Trophoblast cell (in vitro differentiated cells and primary cell): ENCODE results near the gene HEATR1.

ENCODE experiments used
- DNase-seq, 2 donors: peaks; one replicate each; pipeline ENCODE4 v3.0.0-alpha.2; 2016
- H2AFZ ChIP-seq: 2 replicates; pipeline ENCODE4 v1.6.1; 2013; ENCODE audit warnings: low read length, moderate library complexity, mild to moderate bottlenecking; ENCODE audit not compliant: insufficient read depth, poor library complexity
- H2AK5ac ChIP-seq: 2 replicates; pipeline ENCODE4 v1.6.1; 2013; ENCODE audit warnings: mild to moderate bottlenecking, low read length
- H2BK120ac ChIP-seq: 2 replicates; pipeline ENCODE4 v1.6.1; 2013; ENCODE audit warnings: low read length, mild to moderate bottlenecking, moderate library complexity; ENCODE audit not compliant: insufficient read depth, poor library complexity
- H2BK12ac ChIP-seq: 2 replicates; pipeline ENCODE4 v1.6.1; 2013; ENCODE audit warnings: mild to moderate bottlenecking, low read length, moderate library complexity
- H2BK5ac ChIP-seq: 2 replicates; pipeline ENCODE4 v1.6.1; 2013; ENCODE audit warnings: low read length, low read depth, moderate library complexity, mild to moderate bottlenecking; ENCODE audit not compliant: poor library complexity
- H3K14ac ChIP-seq: 2 replicates; pipeline ENCODE4 v1.6.1; 2013; ENCODE audit warnings: mild to moderate bottlenecking, low read length
- H3K18ac ChIP-seq: 2 replicates; pipeline ENCODE4 v1.6.1; 2013; ENCODE audit warnings: mild to moderate bottlenecking, low read length
- H3K23ac ChIP-seq: 2 replicates; pipeline ENCODE4 v1.6.1; 2013; ENCODE audit warnings: low read length
- H3K27ac ChIP-seq: 2 replicates; pipeline ENCODE4 v1.5.1; 2013; ENCODE audit warnings: low read depth, mild to moderate bottlenecking, inconsistent platforms, low read length, moderate library complexity
- H3K27me3 ChIP-seq: 2 replicates; pipeline ENCODE4 v1.6.1; 2013; ENCODE audit warnings: inconsistent platforms, mild to moderate bottlenecking, low read length, moderate library complexity; ENCODE audit not compliant: insufficient read depth
- H3K36me3 ChIP-seq, 2 experiments: 1 replicate in 1 of 2; 2 replicates in 1 of 2; pipeline ENCODE4 v1.6.1; 2013; ENCODE audit warnings: low read length in 2 of 2, mild to moderate bottlenecking in 2 of 2, moderate library complexity in 1 of 2; ENCODE audit not compliant: insufficient read depth in 2 of 2, control insufficient read depth in 1 of 2
- H3K4ac ChIP-seq: 2 replicates; pipeline ENCODE4 v1.6.1; 2013; ENCODE audit warnings: low read depth, mild to moderate bottlenecking, low read length, moderate library complexity
- H3K4me1 ChIP-seq, 2 experiments: 1 replicate in 1 of 2; 2 replicates in 1 of 2; pipeline ENCODE4 v1.6.1; 2013; ENCODE audit warnings: low read length in 2 of 2, mild to moderate bottlenecking in 2 of 2, moderate library complexity in 1 of 2; ENCODE audit not compliant: insufficient read depth in 2 of 2, control insufficient read depth in 1 of 2
- H3K4me2 ChIP-seq: 2 replicates; pipeline ENCODE4 v1.6.1; 2013; ENCODE audit warnings: inconsistent platforms, mild to moderate bottlenecking, low read length, moderate library complexity
- H3K4me3 ChIP-seq: 2 replicates; pipeline ENCODE4 v1.5.1; 2013; ENCODE audit warnings: mild to moderate bottlenecking, low read depth, low read length, inconsistent platforms
- H3K79me1 ChIP-seq: one replicate; pipeline ENCODE4 v1.6.1; 2013; ENCODE audit warnings: low read length
- H3K79me2 ChIP-seq: 2 replicates; pipeline ENCODE4 v1.6.1; 2013; ENCODE audit warnings: low read length, mild to moderate bottlenecking; ENCODE audit not compliant: control insufficient read depth, insufficient read depth, poor library complexity
- H3K9ac ChIP-seq: 2 replicates; pipeline ENCODE4 v1.6.1; 2013; ENCODE audit warnings: mild to moderate bottlenecking, low read length
- H3K9me3 ChIP-seq: 2 replicates; pipeline ENCODE4 v1.6.1; 2013; ENCODE audit warnings: low read depth, mild to moderate bottlenecking, control low read depth, inconsistent platforms, low read length; ENCODE audit not compliant: insufficient read depth
- H4K12ac ChIP-seq: 2 replicates; pipeline ENCODE4 v1.6.1; 2013; ENCODE audit warnings: low read depth, mild to moderate bottlenecking, low read length, moderate library complexity
- H4K8ac ChIP-seq: 2 replicates; pipeline ENCODE4 v1.6.1; 2013; ENCODE audit warnings: low read depth, mild to moderate bottlenecking, low read length, moderate library complexity
- H4K91ac ChIP-seq: one replicate; pipeline ENCODE4 v1.6.1; 2013; ENCODE audit warnings: low read depth, mild to moderate bottlenecking, low read length, moderate library complexity
- WGBS: extraction: QIAGEN DNeasy Blood & Tissue Kit; methylation state at CpG from one replicate; pipeline ENCODE4 v1.1.7; 2013; ENCODE audit warnings: missing lambda C conversion rate; ENCODE audit not compliant: insufficient read length, insufficient coverage; ENCODE audit errors: extremely low coverage; 5-methylcytosine and 5-hydroxymethylcytosine counted together

HEATR1 gene

DNA sequence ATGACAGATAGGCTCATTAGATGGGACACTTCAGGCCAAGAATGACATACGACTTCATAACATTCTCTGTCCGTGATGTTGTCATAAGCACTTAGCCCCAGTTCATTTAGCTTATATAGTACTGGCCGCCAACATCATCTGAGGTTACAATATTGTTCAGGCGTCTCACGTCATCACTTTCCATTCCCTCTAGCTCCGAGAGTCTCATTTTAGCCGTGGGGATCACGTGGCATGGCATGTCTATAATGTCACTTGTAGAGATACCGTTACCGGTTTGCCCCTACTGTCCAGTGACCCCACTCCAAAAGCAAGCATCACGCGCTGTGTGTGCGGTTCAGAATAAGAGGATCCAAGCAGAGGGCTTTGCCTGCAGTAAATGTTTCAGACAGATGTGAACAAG is 34.6 kb upstream of the HEATR1 start:
- Histone ChIP-seq H3K4me1 (no peaks in the 10 kb centered on the region), H3K4me3 (peak overlapping the region; percentile 2), H3K36me3 (no peaks in the 10 kb centered on the region), H3K9ac (no peak overlapping the region), H3K23ac (no peak overlapping the region), H2AK5ac (no peak overlapping the region), H3K27me3 (no peaks in the 10 kb centered on the region), H4K91ac (no peak overlapping the region), H3K14ac (no peak overlapping the region), H3K18ac (no peak overlapping the region), H3K9me3 (no peaks in the 10 kb centered on the region), H2BK12ac (no peak overlapping the region), H2AFZ (no peak overlapping the region), H2BK120ac (no peak overlapping the region), H3K27ac (no peak overlapping the region), H3K79me2 (no peaks in the 10 kb centered on the region), H3K4ac (no peak overlapping the region), H3K4me2 (no peak overlapping the region), H2BK5ac (no peak overlapping the region), H4K12ac (no peak overlapping the region), H3K79me1 (no peaks in the 10 kb centered on the region), H4K8ac (no peak overlapping the region)
- DNase-seq = no peak
- WGBS = no CpG with 5 or more reads among the region's 13 CpGs

DNA sequence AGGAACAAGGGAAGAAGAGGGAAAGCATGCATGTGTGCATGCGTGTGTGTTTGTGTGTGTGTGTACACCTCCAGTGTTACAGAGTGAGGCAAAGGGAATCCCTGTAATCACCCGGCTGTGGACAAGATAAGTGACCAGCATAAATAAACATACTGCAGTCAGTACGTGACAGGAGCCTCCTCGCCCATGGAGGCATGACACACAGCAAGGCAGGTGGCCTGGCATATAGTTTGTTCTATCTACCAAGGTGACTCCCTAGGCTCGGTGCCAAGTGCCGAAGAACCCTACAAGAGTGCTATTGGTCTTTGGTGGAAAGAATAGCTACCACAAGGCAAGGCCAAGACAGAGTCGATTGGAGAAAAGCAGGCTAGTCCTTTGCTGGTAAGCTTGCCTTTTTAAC is 31.7 kb upstream of the HEATR1 start:
- Histone ChIP-seq H3K4me2 (no peak overlapping the region), H3K79me1 (no peaks in the 10 kb centered on the region), H4K12ac (no peak overlapping the region), H3K27me3 (no peaks in the 10 kb centered on the region), H2AFZ (no peak overlapping the region), H3K14ac (no peak overlapping the region), H2AK5ac (no peak overlapping the region), H4K91ac (no peak overlapping the region), H3K23ac (no peak overlapping the region), H2BK12ac (no peak overlapping the region), H2BK120ac (no peak overlapping the region), H3K4me3 (no peak overlapping the region), H3K4ac (no peak overlapping the region), H3K27ac (no peak overlapping the region), H3K18ac (no peak overlapping the region), H3K9me3 (no peaks in the 10 kb centered on the region), H3K4me1 (no peaks in the 10 kb centered on the region), H3K79me2 (no peaks in the 10 kb centered on the region), H3K36me3 (no peaks in the 10 kb centered on the region), H2BK5ac (no peak overlapping the region), H4K8ac (no peak overlapping the region), H3K9ac (no peak overlapping the region)
- WGBS = no CpG with 5 or more reads among the region's 7 CpGs
- DNase-seq = no peak

GRCh38 chr1:236627727-236628408 is 23.6 kb upstream of the HEATR1 start:
- H3K14ac ChIP-seq = no peak overlapping the region
- H2BK5ac ChIP-seq = no peak overlapping the region
- H3K23ac ChIP-seq = no peak overlapping the region
- no peaks in the 10 kb centered on the region for H3K27me3 ChIP-seq
- no peak overlapping the region for H3K9ac ChIP-seq
- H3K36me3 ChIP-seq = no peaks in the 10 kb centered on the region
- no peak overlapping the region for H3K18ac ChIP-seq
- no peak overlapping the region for H3K4me3 ChIP-seq
- no peak overlapping the region for H3K4ac ChIP-seq
- no peak overlapping the region for H3K4me2 ChIP-seq
- no peaks in the 10 kb centered on the region for H3K79me2 ChIP-seq
- H2AK5ac ChIP-seq = no peak overlapping the region
- no peak overlapping the region for H3K27ac ChIP-seq
- no peak for DNase-seq
- H2AFZ ChIP-seq = no peak overlapping the region
- no peaks in the 10 kb centered on the region for H3K9me3 ChIP-seq
- H4K91ac ChIP-seq = no peak overlapping the region
- no CpG with 5 or more reads among the region's 2 CpGs for WGBS
- no peak overlapping the region for H4K8ac ChIP-seq
- no peaks in the 10 kb centered on the region for H3K79me1 ChIP-seq
- H2BK120ac ChIP-seq = no peak overlapping the region
- H2BK12ac ChIP-seq = no peak overlapping the region
- no peaks in the 10 kb centered on the region for H3K4me1 ChIP-seq
- no peak overlapping the region for H4K12ac ChIP-seq

DNA sequence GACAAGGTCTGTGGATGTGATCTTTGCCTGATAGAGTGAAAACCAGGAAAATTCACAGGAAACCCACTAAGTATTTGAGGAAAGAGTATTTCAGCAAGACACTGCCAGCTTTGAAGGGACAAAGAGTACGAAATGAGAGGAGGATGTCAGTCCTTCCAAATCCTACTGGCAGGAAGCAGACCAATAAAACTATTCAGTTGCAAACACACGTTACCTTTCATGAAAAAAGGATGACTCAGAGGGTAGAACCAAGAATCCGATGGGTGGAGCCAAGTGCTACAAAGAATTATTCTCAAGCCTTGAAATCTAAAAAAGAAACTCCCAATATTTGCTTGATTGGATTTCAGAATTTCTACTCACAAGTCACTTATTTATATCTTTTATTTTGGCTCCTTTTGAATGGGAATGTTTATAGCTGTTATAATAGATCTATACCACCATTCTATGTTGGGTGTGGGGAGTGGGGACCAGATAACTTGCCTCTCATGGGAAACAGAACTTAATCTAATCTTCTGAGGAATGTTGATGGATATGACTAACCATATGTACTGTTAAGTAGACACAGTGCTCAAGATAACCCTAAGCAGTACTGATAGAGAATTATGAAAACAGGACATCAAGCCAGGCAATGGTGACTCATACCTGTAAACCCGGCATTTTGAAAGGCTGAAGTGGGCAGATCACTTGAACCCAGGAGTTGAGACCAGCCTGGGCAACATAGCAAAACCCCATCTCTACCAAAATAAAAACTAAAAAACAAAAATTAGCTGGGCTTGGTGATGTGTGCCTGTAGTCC is 19.3 kb upstream of the HEATR1 start:
- Histone ChIP-seq H3K79me1 (no peaks in the 10 kb centered on the region), H3K14ac (no peak overlapping the region), H3K4me2 (no peak overlapping the region)

More for the DNA sequence above, 19.3 kb upstream of the HEATR1 start:
- H2BK120ac ChIP-seq = no peak overlapping the region
- no peak overlapping the region for H4K91ac ChIP-seq
- no peaks in the 10 kb centered on the region for H3K36me3 ChIP-seq
- H2BK5ac ChIP-seq = no peak overlapping the region
- no peak overlapping the region for H4K12ac ChIP-seq
- no peak overlapping the region for H3K4me3 ChIP-seq
- no peak overlapping the region for H2AK5ac ChIP-seq
- no peak overlapping the region for H3K23ac ChIP-seq
- no peak overlapping the region for H3K27ac ChIP-seq
- no peak overlapping the region for H3K18ac ChIP-seq
- no peak overlapping the region for H3K4ac ChIP-seq
- no peaks in the 10 kb centered on the region for H3K4me1 ChIP-seq
- peaks cover 2% of the 10 kb centered on the region for H3K9me3 ChIP-seq
- H3K27me3 ChIP-seq = no peaks in the 10 kb centered on the region
- no peak overlapping the region for H2BK12ac ChIP-seq
- H4K8ac ChIP-seq = no peak overlapping the region
- no peak overlapping the region for H3K9ac ChIP-seq
- no peak for DNase-seq
- no peak overlapping the region for H2AFZ ChIP-seq
- WGBS = no CpG with 5 or more reads among the region's 4 CpGs
- H3K79me2 ChIP-seq = no peaks in the 10 kb centered on the region
